ENCODE measurements around the gene ATG13. TPM values are rescaled to one million over a fixed set of nuclear protein-coding genes. Genes with fewer than 3 reads are reported as not detected.

Gene ATG13
- total RNA-seq, 1 experiment from 2014 or later: 69.2 TPM

- no peak for TF ChIP-seq ELF1 (IDR thresholded peaks at IDR 0.05; ENCODE audit: borderline replicate concordance, low read depth)
- no peak for TF ChIP-seq FOSL1 (IDR thresholded peaks at IDR 0.05; ENCODE audit: low read depth)
- no peak for TF ChIP-seq CBX3 (IDR thresholded peaks at IDR 0.05; ENCODE audit: low read depth)
- TF ChIP-seq SIN3A (IDR thresholded peaks at IDR 0.05; ENCODE audit: low read depth): no peak
- no peak for TF ChIP-seq EZH2phosphoT487 (IDR thresholded peaks at IDR 0.05; ENCODE audit: borderline replicate concordance)
- no peak for TF ChIP-seq TCF7L2 (IDR thresholded peaks at IDR 0.05; ENCODE audit: borderline replicate concordance, extremely low read depth, insufficient read depth, insufficient read length)
- no peak for TF ChIP-seq POLR2AphosphoS5 (IDR thresholded peaks at IDR 0.05; ENCODE audit: low read depth, low read length)
- no peak for TF ChIP-seq SRF (IDR thresholded peaks at IDR 0.05; ENCODE audit: low read depth)
- TF ChIP-seq, protein P1, sequence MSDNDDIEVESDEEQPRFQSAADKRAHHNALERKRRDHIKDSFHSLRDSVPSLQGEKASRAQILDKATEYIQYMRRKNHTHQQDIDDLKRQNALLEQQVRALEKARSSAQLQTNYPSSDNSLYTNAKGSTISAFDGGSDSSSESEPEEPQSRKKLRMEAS (IDR thresholded peaks at IDR 0.05): no peak
- no peak for TF ChIP-seq ATF3 (IDR thresholded peaks at IDR 0.05)
- TF ChIP-seq, protein P2, sequence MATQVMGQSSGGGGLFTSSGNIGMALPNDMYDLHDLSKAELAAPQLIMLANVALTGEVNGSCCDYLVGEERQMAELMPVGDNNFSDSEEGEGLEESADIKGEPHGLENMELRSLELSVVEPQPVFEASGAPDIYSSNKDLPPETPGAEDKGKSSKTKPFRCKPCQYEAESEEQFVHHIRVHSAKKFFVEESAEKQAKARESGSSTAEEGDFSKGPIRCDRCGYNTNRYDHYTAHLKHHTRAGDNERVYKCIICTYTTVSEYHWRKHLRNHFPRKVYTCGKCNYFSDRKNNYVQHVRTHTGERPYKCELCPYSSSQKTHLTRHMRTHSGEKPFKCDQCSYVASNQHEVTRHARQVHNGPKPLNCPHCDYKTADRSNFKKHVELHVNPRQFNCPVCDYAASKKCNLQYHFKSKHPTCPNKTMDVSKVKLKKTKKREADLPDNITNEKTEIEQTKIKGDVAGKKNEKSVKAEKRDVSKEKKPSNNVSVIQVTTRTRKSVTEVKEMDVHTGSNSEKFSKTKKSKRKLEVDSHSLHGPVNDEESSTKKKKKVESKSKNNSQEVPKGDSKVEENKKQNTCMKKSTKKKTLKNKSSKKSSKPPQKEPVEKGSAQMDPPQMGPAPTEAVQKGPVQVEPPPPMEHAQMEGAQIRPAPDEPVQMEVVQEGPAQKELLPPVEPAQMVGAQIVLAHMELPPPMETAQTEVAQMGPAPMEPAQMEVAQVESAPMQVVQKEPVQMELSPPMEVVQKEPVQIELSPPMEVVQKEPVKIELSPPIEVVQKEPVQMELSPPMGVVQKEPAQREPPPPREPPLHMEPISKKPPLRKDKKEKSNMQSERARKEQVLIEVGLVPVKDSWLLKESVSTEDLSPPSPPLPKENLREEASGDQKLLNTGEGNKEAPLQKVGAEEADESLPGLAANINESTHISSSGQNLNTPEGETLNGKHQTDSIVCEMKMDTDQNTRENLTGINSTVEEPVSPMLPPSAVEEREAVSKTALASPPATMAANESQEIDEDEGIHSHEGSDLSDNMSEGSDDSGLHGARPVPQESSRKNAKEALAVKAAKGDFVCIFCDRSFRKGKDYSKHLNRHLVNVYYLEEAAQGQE (IDR thresholded peaks at IDR 0.05; ENCODE audit: low read depth): no peak
- no peak for TF ChIP-seq YY1 (IDR thresholded peaks at IDR 0.05; ENCODE audit: extremely low read depth, insufficient replicate concordance, low read depth, low read length)
- TF ChIP-seq ZFX (IDR thresholded peaks at IDR 0.05): no peak
- no peak for TF ChIP-seq CEBPB (IDR thresholded peaks at IDR 0.05; ENCODE audit: low read depth)
- no peak for TF ChIP-seq CTCF (IDR thresholded peaks at IDR 0.05 in 2 of 3, conservative IDR thresholded peaks at IDR 0.05 in 1 of 3; ENCODE audit: borderline replicate concordance in 1 of 3, insufficient read depth in 1 of 3, low read depth in 2 of 3, low read length in 2 of 3)
- TF ChIP-seq, protein P3, sequence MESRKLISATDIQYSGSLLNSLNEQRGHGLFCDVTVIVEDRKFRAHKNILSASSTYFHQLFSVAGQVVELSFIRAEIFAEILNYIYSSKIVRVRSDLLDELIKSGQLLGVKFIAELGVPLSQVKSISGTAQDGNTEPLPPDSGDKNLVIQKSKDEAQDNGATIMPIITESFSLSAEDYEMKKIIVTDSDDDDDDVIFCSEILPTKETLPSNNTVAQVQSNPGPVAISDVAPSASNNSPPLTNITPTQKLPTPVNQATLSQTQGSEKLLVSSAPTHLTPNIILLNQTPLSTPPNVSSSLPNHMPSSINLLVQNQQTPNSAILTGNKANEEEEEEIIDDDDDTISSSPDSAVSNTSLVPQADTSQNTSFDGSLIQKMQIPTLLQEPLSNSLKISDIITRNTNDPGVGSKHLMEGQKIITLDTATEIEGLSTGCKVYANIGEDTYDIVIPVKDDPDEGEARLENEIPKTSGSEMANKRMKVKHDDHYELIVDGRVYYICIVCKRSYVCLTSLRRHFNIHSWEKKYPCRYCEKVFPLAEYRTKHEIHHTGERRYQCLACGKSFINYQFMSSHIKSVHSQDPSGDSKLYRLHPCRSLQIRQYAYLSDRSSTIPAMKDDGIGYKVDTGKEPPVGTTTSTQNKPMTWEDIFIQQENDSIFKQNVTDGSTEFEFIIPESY (IDR thresholded peaks at IDR 0.05; ENCODE audit: extremely low read depth, insufficient replicate concordance, low read length): no peak
- TF ChIP-seq EGR1 (IDR thresholded peaks at IDR 0.05; ENCODE audit: low read depth): no peak
- BruUV-seq (replicated peaks): no TSS peak
- Histone ChIP-seq H3K9me2 (ENCODE audit: insufficient read depth) (no peaks in the 10 kb centered on the region), H3K27ac (ENCODE audit: low read depth, low read length) (no peak overlapping the region), H3K27me3 (ENCODE audit: insufficient read depth, low read length) (no peaks in the 10 kb centered on the region), H2AFZ (ENCODE audit: low read depth, low read length, poor library complexity, severe bottlenecking) (no peak overlapping the region), H3K79me2 (ENCODE audit: insufficient read depth, low read length) (no peaks in the 10 kb centered on the region), H4K20me1 (ENCODE audit: insufficient read depth) (no peaks in the 10 kb centered on the region), H3K9ac (ENCODE audit: low read length) (no peak overlapping the region), H3K4me3 (replicated peaks in 1 of 2; ENCODE audit: low read depth in 1 of 2, low read length in 2 of 2) (no peak overlapping the region), H3K4me2 (ENCODE audit: low read length) (no peak overlapping the region), H3K9me3 (ENCODE audit: control insufficient read depth in 1 of 2, insufficient read depth in 1 of 2, low read depth in 1 of 2, low read length in 2 of 2) (no peaks in the 10 kb centered on the region), H3K4me1 (ENCODE audit: control insufficient read depth in 1 of 2, insufficient read depth in 2 of 2, low read length in 2 of 2) (no peaks in the 10 kb centered on the region), H3K36me3 (ENCODE audit: control insufficient read depth in 1 of 2, insufficient read depth in 2 of 2, low read length in 2 of 2) (peaks cover 0 to 11% of the 10 kb centered on the region in 2 experiments; a peak in 1 of 4 replicates)
- POLR2A ChIA-PET: no interaction called here
- DNase-seq (ENCODE audit: low read depth, low spot score): no peak
- intact Hi-C loops (cut with micrococcal nuclease): no loop called here
- CTCF ChIA-PET: no interaction called here
- RAD21 ChIA-PET (ENCODE audit: low non-redundant PET in 1 of 2, low total read pairs in 2 of 2, uncharacterized antibody in 2 of 2, unreplicated experiment in 2 of 2): no interaction called here
- no peak for ATAC-seq
Measured at GRCh38 chr11:46643531-46643930, 26.2 kb downstream of the ATG13 start.
